Middle frontal gyrus (tissue), 1 donor: ENCODE results near the gene SOX5.
"Not testable (repeated sequence)": the region's sequence is repeated elsewhere in the genome, so short reads cannot be mapped to it uniquely, and the experiment has no call there.

Source experiments
- DNase-seq: peaks from one replicate; pipeline ENCODE4 v3.0.0-alpha.2; 2015; ENCODE audit warnings: low spot score; ENCODE audit errors: extremely low spot score

Gene SOX5

DNA sequence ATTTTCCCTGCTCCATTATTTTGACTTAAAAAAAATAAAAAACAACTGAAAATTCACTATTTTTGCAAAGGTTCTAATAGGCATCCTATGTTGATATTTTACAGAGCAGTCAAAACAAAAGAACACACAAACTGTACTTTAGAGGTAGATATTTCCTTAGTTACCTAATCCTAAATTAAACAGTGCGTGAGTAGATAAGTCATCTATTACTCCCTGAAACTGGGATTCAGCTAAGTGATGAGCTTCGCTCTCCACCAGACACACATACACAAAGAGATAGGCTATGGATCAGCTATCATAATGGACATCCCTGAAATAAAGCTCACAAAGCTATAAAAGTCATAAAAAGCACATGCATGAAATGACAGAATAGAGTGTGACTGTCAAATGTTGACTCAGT, 398.7 kb downstream of the SOX5 start:
- no peak for DNase-seq

DNA sequence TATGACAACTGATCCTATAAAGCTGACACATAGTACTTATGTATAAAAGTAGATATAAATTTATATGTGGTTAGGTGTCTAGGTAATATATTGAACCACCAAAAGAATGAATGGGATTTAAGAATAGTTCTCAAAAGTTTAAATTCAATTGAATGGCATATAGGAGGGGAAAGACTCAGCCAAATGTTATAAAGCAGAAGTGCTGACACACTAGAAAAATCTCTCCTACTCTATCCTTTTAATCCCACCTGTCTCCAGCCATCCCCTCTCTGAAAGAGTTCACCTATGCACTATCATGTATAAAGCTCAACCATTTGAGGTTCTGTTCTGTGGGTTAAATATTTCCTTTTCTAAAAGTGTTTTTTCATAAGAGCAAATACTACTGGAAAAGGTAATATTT, 400.7 kb downstream of the SOX5 start:
- DNase-seq: no peak

- no peak for DNase-seq
These were observed 402.7 kb downstream of the SOX5 start for GRCh38 chr12:23546756-23547155.

- no peak for DNase-seq
These were observed 405.7 kb downstream of the SOX5 start for GRCh38 chr12:23543767-23544166.

- no peak for DNase-seq
These were observed 407.3 kb downstream of the SOX5 start for GRCh38 chr12:23542187-23542586.

- DNase-seq: no peak
These were observed 408.9 kb downstream of the SOX5 start for GRCh38 chr12:23540572-23540971.

- no peak for DNase-seq
These were observed 413.2 kb downstream of the SOX5 start for GRCh38 chr12:23536293-23536692.

DNA sequence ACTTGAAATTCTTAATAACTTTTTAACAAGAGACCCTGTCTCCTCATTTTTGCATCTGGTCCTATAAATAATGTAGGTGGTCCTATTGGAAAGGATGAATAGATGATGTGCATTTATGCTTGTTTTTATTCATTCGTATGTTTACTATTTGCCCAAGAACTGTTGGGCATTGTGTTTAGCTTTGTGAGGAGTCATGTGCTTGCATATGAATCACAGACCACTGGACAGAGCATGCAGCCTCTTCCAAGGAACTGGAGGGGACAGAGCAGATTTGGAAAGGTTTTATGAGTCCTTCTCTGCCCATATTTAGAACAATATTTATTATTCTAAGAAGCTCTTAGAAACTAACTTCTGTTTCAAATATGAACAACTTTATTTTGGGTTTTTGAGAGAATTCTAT, 414.0 kb downstream of the SOX5 start:
- no peak for DNase-seq

GRCh38 chr12:23534196-23534595, 415.3 kb downstream of the SOX5 start:
- no peak for DNase-seq

DNA sequence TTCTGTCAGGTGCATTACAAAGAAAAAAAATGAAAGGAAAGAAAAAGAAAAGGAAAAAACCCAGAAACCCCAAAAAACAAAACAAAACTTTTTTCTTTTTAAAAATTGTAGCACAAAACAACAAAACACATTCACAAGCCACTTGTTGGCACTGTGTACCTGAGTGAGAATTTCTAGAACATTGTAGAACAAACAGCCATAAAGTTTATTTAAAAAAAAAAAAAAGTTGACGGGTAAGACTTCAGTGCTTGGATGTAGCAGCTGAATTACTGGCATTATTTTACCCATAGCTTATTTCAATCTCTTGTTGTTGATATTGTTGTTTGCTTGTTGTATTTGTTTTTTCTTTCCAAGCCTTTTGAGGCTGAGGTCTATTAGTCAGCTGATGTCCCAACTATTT, 415.8 kb downstream of the SOX5 start:
- DNase-seq: no peak

GRCh38 chr12:23533265-23533664, 416.2 kb downstream of the SOX5 start:
- DNase-seq: no peak

GRCh38 chr12:23528316-23528715, 421.2 kb downstream of the SOX5 start:
- no peak for DNase-seq

DNA sequence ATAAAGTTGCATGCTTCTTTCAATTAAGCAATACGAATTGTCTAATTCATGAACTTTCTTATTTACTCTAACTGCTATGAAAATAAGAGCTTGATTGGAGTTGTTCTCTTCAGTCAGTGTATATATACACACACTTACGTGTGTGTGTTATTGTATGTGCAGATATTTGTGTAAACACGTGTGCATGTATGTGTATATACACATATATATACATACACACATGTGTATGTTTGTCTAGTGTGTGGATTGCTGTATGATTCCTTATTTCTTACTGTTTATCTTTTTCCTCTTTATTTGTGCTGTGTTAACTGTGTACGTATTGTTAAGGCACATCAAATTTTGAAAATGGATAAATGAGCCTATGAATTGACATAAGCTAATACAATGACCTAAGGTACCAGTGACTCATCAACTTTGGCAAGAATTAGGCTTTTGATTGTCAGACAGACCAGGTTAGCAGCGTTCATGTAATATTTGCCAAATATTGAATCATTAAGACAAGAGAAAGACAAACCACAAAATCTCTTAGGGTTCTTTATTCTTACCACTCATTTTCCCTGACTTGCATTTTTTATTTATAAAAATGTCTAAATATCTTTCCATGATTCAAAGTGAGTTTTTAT, 423.9 kb downstream of the SOX5 start:
- no peak for DNase-seq

DNA sequence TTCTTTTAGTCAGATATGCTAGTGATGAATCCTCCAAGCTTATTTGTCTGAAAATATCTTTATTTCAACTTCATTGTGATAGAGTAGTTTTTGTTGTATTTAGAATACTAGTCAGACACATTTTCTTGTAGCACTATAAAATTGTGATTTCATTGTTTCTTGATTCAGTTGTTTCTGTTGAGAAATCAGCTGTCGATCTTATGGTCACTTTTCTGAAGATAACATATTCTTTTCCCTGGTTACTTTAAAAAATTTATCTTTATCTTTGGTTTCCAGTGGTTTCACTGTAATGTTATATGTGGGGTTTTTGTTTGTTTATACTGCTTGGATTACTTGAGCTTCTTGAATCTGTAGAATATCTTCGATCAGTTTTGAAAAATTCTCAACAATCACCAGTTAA, 426.1 kb downstream of the SOX5 start:
- DNase-seq: no peak

DNA sequence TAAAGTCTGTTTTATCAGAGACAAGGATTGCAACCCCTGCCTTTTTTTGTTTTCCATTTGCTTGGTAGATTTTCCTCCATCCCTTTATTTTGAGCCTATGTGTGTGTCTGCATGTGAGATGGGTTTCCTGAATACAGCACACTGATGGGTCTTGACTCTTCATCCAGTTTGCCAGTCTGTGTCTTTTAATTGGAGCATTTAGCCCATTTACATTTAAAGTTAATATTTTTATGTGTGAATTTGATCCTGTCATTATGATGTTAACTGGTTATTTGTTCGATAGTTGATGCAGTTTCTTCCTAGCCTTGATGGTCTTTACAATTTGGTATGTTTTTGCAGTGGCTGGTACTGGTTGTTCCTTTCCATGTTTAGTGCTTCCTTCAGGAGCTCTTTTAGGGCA, 430.0 kb downstream of the SOX5 start:
- DNase-seq: not testable (repeated sequence)

GRCh38 chr12:23515785-23516184, 433.7 kb downstream of the SOX5 start:
- DNase-seq: not testable (repeated sequence)

DNA sequence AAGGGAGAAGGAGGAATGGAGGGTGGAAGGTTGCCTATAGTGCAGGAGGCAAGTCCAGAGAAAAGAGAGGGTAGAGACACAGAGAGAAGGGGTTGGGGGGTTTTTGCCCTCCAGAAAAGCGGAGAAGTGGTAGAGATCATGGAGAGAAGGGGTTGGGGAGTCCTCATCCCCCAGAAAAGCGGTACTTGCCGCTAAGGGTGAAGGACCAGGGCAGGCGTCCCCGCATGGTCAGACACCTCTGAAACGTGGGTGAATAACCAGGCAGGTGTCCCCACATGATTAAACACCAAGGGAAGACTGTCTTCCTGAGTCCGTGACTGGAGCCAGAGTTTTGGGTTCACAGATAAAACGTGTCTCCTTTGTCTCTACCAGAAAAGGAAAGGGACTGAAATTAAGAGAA, 439.0 kb downstream of the SOX5 start:
- DNase-seq: no peak

DNA sequence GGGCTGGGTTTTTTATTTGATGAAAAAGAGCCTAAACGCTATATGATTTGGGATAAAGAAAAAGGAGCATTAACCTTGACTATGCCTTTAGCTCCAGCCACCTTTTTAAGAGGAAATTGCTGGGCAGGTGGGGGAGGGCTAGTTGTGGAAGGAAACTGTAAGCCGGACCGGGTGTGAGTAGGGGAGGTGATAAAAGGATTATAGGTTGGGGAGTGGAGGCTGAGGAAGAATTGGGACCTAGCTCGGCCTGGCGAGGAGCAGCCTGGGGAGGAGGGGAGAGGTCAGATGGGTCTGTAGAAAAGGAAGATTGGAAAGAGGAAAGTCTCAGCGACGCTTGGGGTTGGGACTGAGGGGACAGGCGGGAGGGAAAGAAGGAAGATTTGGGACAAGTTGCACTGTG, 439.6 kb downstream of the SOX5 start:
- not testable (repeated sequence) for DNase-seq

GRCh38 chr12:23507785-23508184, 441.7 kb downstream of the SOX5 start:
- not testable (repeated sequence) for DNase-seq

DNA sequence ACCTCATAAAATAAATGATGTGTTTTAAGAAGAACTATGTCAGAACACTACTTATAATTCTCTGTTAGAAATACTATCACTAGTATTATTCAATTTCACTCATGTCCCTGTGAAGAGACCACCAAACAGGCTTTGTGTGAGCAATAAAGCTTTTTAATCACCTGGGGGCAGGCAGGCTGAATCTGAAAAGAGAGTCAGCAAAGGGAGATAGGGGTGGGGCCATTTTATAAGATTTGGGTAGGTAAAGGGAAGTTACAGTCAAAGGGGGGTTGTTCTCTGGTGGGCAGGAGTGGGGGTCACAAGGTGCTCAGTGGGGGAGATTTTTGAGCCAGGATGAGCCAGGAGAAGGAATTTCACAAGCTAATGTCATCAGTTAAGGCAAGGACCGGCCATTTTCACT, 443.7 kb downstream of the SOX5 start:
- not testable (repeated sequence) for DNase-seq

- DNase-seq: no peak
These were observed 444.6 kb downstream of the SOX5 start for GRCh38 chr12:23504641-23505399.

DNA sequence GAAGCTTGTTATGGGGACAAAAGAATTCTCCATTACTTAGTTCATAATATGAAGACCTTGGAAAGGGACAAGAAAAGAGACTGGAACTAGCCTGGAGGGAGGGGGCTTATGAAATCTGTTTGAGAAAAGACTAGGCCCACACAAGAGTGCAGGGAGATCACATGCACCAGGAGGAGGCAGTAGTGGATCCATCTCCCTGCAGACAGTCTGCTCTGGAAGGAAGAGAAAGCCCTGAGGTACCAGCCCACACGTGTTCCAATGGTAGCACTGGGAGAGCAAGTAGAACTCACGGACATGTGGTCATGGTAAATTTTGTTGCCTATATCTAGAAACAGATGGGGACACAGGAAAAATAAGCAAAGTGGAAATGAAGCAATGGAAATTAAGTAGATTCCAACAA, 445.4 kb downstream of the SOX5 start:
- no peak for DNase-seq

DNA sequence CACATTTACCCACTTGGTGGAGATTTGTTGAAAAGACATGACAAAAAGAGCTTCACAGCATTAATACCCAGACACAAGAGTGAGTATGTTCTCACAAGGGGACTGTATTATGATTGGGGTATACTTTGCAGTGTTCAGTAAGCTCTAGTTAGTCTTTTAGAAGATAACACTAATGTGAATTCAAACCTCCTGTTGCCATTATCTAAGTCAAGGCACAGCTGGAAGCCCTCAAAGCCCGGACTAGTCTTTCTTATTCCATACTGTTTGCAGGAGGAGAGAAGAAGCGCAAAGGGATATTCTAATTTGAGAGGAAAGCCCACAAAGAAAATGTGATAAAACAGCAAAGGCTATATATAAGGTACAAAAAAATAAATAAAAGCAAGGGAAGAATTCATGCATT, 445.9 kb downstream of the SOX5 start:
- DNase-seq: no peak
